Endothelial cell of umbilical vein (primary cell): Measurements from ENCODE around the gene IGSF9. TPM values are rescaled to one million over a fixed set of nuclear protein-coding genes. Genes with fewer than 3 reads are reported as not detected.
A peak's percentile ranks its signal among the peaks of the same experiment; 100 is the strongest.

ENCODE experiments used
- BruUV-seq: library from RNA; stranded (reverse); fragments of 400-500 nt; replicated peaks from 2 replicates; lab custom pipeline; 2021; lab: Mats Ljungman, UMichigan
- CTCF ChIA-PET: fragments of 300-600, 350-600 bp; sonication (Branson Sonifier 250); formaldehyde crosslinking; loops from one replicate; lab custom pipeline; 2021; ENCODE audit warnings: antibody characterized with exemption, inconsistent platforms; lab: Charles Lee
- POLR2A ChIA-PET: fragments of 300-600, 350-600 bp; sonication (Branson Sonifier 250); formaldehyde crosslinking; loops from one replicate; lab custom pipeline; 2021; ENCODE audit warnings: antibody characterized with exemption, inconsistent platforms; lab: Charles Lee
- DNase-seq: peaks from one replicate; pipeline ENCODE4 v3.0.0-alpha.2; 2011; ENCODE audit warnings: low read depth, low spot score
- FAIRE-seq: peaks from 2 replicates; lab custom pipeline; 2011; peaks lifted over from hg19 to GRCh38; lab: Jason Lieb, UNC
- H2AFZ ChIP-seq: 2 replicates; pipeline ENCODE4 v1.6.0; 2012; ENCODE audit warnings: low read depth, low read length, control low read depth, inconsistent platforms
- H3K27ac ChIP-seq: 2 replicates; pipeline ENCODE4 v1.5.1; 2011; ENCODE audit warnings: low read depth, mild to moderate bottlenecking, control low read depth, low read length, moderate library complexity; ENCODE audit not compliant: insufficient read depth
- H3K27me3 ChIP-seq, 2 experiments: 2 replicates each; pipeline versions ENCODE4 v1.6.0 to v1.6.1; 2011; ENCODE audit warnings: low read length in 2 of 2, mixed read lengths in 1 of 2; ENCODE audit not compliant: control insufficient read depth in 2 of 2, insufficient read depth in 2 of 2
- H3K36me3 ChIP-seq, 2 experiments: 2 replicates in 1 of 2; 3 replicates in 1 of 2; pipeline ENCODE4 v1.5.1; 2011; ENCODE audit warnings: low read length in 2 of 2, mild to moderate bottlenecking in 1 of 2, moderate library complexity in 1 of 2; ENCODE audit not compliant: control insufficient read depth in 2 of 2, insufficient read depth in 2 of 2; ENCODE audit errors: extremely low read depth in 1 of 2
- H3K4me1 ChIP-seq: 3 replicates; pipeline ENCODE4 v1.5.1; 2011; ENCODE audit warnings: mild to moderate bottlenecking, low read length; ENCODE audit not compliant: control insufficient read depth, insufficient read depth; ENCODE audit errors: extremely low read depth
- H3K4me2 ChIP-seq: 2 replicates; pipeline ENCODE4 v1.6.1; 2011; ENCODE audit warnings: low read length, control low read depth, mixed read lengths; ENCODE audit not compliant: insufficient read depth
- H3K4me3 ChIP-seq, 3 experiments: fragments of 200-600 bp in 1 of 3; sonication (generic), shearing (Covaris generic) in 1 of 3; replicated peaks in 1 of 3; 2 replicates each; pipeline ENCODE4 v1.5.1; 2011 to 2016; ENCODE audit warnings: control low read depth in 3 of 3, low read length in 3 of 3, mild to moderate bottlenecking in 2 of 3, inconsistent platforms in 1 of 3, low read depth in 1 of 3, moderate library complexity in 1 of 3; ENCODE audit not compliant: insufficient read depth in 1 of 3
- H3K79me2 ChIP-seq: 2 replicates; pipeline ENCODE4 v1.6.0; 2012; ENCODE audit warnings: low read length, inconsistent platforms; ENCODE audit not compliant: control insufficient read depth, insufficient read depth
- H3K9ac ChIP-seq: replicated peaks from 2 replicates; pipeline ENCODE3; 2011; ENCODE audit warnings: low read length, control low read depth; ENCODE audit not compliant: insufficient read depth; ENCODE audit errors: extremely low read depth
- H3K9me1 ChIP-seq: replicated peaks from 3 replicates; pipeline ENCODE4 v1.6.0; 2011; ENCODE audit warnings: mild to moderate bottlenecking, low read length; ENCODE audit not compliant: control insufficient read depth, insufficient read depth; ENCODE audit errors: extremely low read depth
- H3K9me3 ChIP-seq: replicated peaks from 2 replicates; pipeline ENCODE4 v1.5.1; 2012; ENCODE audit warnings: low read length, inconsistent platforms; ENCODE audit not compliant: control insufficient read depth, insufficient read depth
- H4K20me1 ChIP-seq: replicated peaks from 2 replicates; pipeline ENCODE3; 2011; ENCODE audit warnings: mild to moderate bottlenecking, low read length; ENCODE audit not compliant: control insufficient read depth, insufficient read depth; ENCODE audit errors: extremely low read depth
- CTCF ChIP-seq, 2 donors: IDR thresholded peaks; 1 replicate in 1 of 2; 2 replicates in 1 of 2; pipeline ENCODE4 v1.5.1; 2011; ENCODE audit warnings: low read length in 2 of 2, mild to moderate bottlenecking in 2 of 2, moderate library complexity in 2 of 2, control low read depth in 1 of 2, inconsistent platforms in 1 of 2, low read depth in 1 of 2; ENCODE audit not compliant: insufficient read depth in 1 of 2; ENCODE audit errors: extremely low read depth in 1 of 2
- EZH2 ChIP-seq: IDR thresholded peaks from 2 replicates; pipeline ENCODE4 v1.6.1; 2012; ENCODE audit warnings: borderline replicate concordance, low read depth, mild to moderate bottlenecking, moderate library complexity, low read length, inconsistent platforms; ENCODE audit not compliant: severe bottlenecking
- FOS ChIP-seq: IDR thresholded peaks from 2 replicates; pipeline ENCODE4 v1.6.1; 2011; ENCODE audit warnings: mild to moderate bottlenecking, low read length, moderate library complexity, borderline replicate concordance; ENCODE audit not compliant: insufficient read depth
- MAX ChIP-seq: IDR thresholded peaks from 2 replicates; pipeline ENCODE4 v1.6.1; 2011; ENCODE audit not compliant: insufficient read depth, insufficient read length
- POLR2A ChIP-seq: IDR thresholded peaks from 2 replicates; pipeline ENCODE4 v1.6.1; 2012; ENCODE audit warnings: low read depth, mild to moderate bottlenecking, control low read depth, low read length
- POLR2AphosphoS5 ChIP-seq: IDR thresholded peaks from 2 replicates; pipeline ENCODE4 v1.6.1; 2012; ENCODE audit warnings: low read depth, mild to moderate bottlenecking, control low read depth, low read length, moderate library complexity; ENCODE audit not compliant: insufficient read depth
- dilution Hi-C: fragments of 300-500 bp; cut with MboI; formaldehyde crosslinking; loops from one replicate; pipeline ENCODE4 v1.15.0; 2019; ENCODE audit warnings: low sequenced_read_pairs; ENCODE audit not compliant: extremely low pct_ligation_motif_present
- intact Hi-C: fragments of 100-400 bp; cut with micrococcal nuclease; formaldehyde crosslinking; loops from one replicate; pipeline ENCODE4 v1.10.0; 2022
- polyA plus RNA-seq, 4 experiments: library from polyadenylated mRNA; depleted of rRNA in 3 of 4; stranded (reverse) in 3 of 4; unstranded in 1 of 4; fragments of >200 nt; gene quantifications; 2 replicates each; pipeline versions ENCODE4 v1.2.1 to v1.2.3, GENCODE V29; 2011 to 2012; ENCODE audit warnings: missing spikeins in 1 of 4
- total RNA-seq: library from RNA; stranded (reverse); gene quantifications from 2 replicates; pipeline ENCODE4 v1.2.3, GENCODE V29; 2021

IGSF9 gene
- total and polyA plus RNA-seq, 2 donors (not counting 3 experiments of a cell fraction or from before 2014, with no cell fraction given) = 0.15 TPM

- CTCF ChIA-PET = interaction anchor here (1.7 to 13.3 kb wide), 2 partner anchors 10 to 69 kb away, joined by 6 to 169 read pairs; partner anchors contain the start of gene IGSF9
- Histone ChIP-seq H2AFZ (no peak overlapping the region), H3K4me2 (no peak overlapping the region), H4K20me1 (no peaks in the 10 kb centered on the region), H3K9ac (no peak overlapping the region), H3K9me3 (no peaks in the 10 kb centered on the region), H3K4me1 (no peaks in the 10 kb centered on the region), H3K9me1 (no peaks in the 10 kb centered on the region), H3K79me2 (no peaks in the 10 kb centered on the region), H3K4me3 (no peak overlapping the region), H3K27ac (no peak overlapping the region), H3K36me3 (no peaks in the 10 kb centered on the region), H3K27me3 (peaks cover 0 to 14% of the 10 kb centered on the region in 2 experiments)
- POLR2A ChIA-PET = no interaction called here
- intact Hi-C loops (loop anchor here (1.0 to 5.0 kb wide), 5 partner anchors 70 to 161 kb away; partner anchors contain the start of gene IGSF8), dilution Hi-C loops (no loop called here)
- DNase-seq (peak; percentile 47), FAIRE-seq (peak; percentile 85)
- BruUV-seq = no TSS peak
- TF ChIP-seq CTCF (IDR thresholded peaks at IDR 0.05; ENCODE audit: extremely low read depth in 1 of 2, insufficient read depth in 1 of 2, low read depth in 1 of 2, low read length in 2 of 2) (peak; percentile 86 to 98), FOS (no peak)
These were observed 9.0 kb downstream of the IGSF9 start for GRCh38 chr1:159936273-159936904.

GRCh38 chr1:159935719-159936272 is 9.6 kb downstream of the IGSF9 start:
- no peaks in the 10 kb centered on the region for H3K36me3 ChIP-seq
- no TSS peak for BruUV-seq
- no peak for TF ChIP-seq MAX
- no peak for TF ChIP-seq POLR2AphosphoS5
- no peak for TF ChIP-seq FOS
- no peak for TF ChIP-seq EZH2
- no peak for TF ChIP-seq POLR2A
- H3K9me3 ChIP-seq = no peaks in the 10 kb centered on the region
- dilution Hi-C loops = no loop called here
- DNase-seq (no peak), FAIRE-seq (no peak)
- no peaks in the 10 kb centered on the region for H3K79me2 ChIP-seq
- H3K4me3 ChIP-seq = no peak overlapping the region
- no peak overlapping the region for H3K4me2 ChIP-seq
- intact Hi-C loops = loop anchor here (1.0 to 5.0 kb wide), 5 partner anchors 71 to 162 kb away; partner anchors contain the start of gene IGSF8
- ChIA-PET CTCF (interaction anchor here (0.6 to 13.3 kb wide), 4 partner anchors 10 to 441 kb away, joined by 3 to 169 read pairs (median 5); partner anchors contain the start of gene IGSF9), POLR2A (no interaction called here)
- no peaks in the 10 kb centered on the region for H3K4me1 ChIP-seq
- H3K27me3 ChIP-seq = peaks cover 0 to 14% of the 10 kb centered on the region in 2 experiments
- H3K9me1 ChIP-seq = no peaks in the 10 kb centered on the region
- no peaks in the 10 kb centered on the region for H4K20me1 ChIP-seq
- no peak overlapping the region for H3K9ac ChIP-seq
- no peak overlapping the region for H2AFZ ChIP-seq
- H3K27ac ChIP-seq = no peak overlapping the region
